Activated CD4-positive, alpha-beta T cell treated with anti-CD3 and anti-CD28 coated beads, Interleukin-2, amount 50 U/mL, for 16 hours (primary cell): ENCODE results near the gene THSD4.
"Not testable (repeated sequence)": the region's sequence is repeated elsewhere in the genome, so short reads cannot be mapped to it uniquely, and the experiment has no call there.

Source experiments
- DNase-seq: peaks from one replicate; pipeline ENCODE4 v3.0.0-alpha.2; 2020

THSD4 gene

GRCh38 chr15:71194286-71194685 lies 79.0 kb downstream of the THSD4 start:
- no peak for DNase-seq

- DNase-seq, result no peak
Measured at GRCh38 chr15:71195242-71195641, 80.0 kb downstream of the THSD4 start.

- no peak for DNase-seq
Measured at GRCh38 chr15:71197620-71198019, 82.3 kb downstream of the THSD4 start.

GRCh38 chr15:71198846-71199245 lies 83.6 kb downstream of the THSD4 start:
- DNase-seq, result no peak

GRCh38 chr15:71199384-71200351 lies 84.4 kb downstream of the THSD4 start:
- DNase-seq, result no peak

GRCh38 chr15:71201477-71201876 lies 86.2 kb downstream of the THSD4 start:
- DNase-seq, result no peak

GRCh38 chr15:71202712-71203111 lies 87.4 kb downstream of the THSD4 start:
- DNase-seq, result no peak

- DNase-seq, result no peak
Measured at GRCh38 chr15:71203586-71204474, 88.6 kb downstream of the THSD4 start.

- DNase-seq, result no peak
Measured at GRCh38 chr15:71207141-71207540, 91.9 kb downstream of the THSD4 start.

GRCh38 chr15:71212146-71212545 lies 96.9 kb downstream of the THSD4 start:
- DNase-seq, result no peak

- not testable (repeated sequence) for DNase-seq
Measured at GRCh38 chr15:71213943-71214342, 98.7 kb downstream of the THSD4 start.

GRCh38 chr15:71215126-71215894 lies 100.0 kb downstream of the THSD4 start:
- DNase-seq, result no peak

- DNase-seq, result no peak
Measured at GRCh38 chr15:71218272-71218805, 103.1 kb downstream of the THSD4 start.

- no peak for DNase-seq
Measured at GRCh38 chr15:71219101-71219500, 103.8 kb downstream of the THSD4 start.

GRCh38 chr15:71219645-71220044 lies 104.4 kb downstream of the THSD4 start:
- no peak for DNase-seq

GRCh38 chr15:71220828-71221227 lies 105.6 kb downstream of the THSD4 start:
- DNase-seq, result no peak

- no peak for DNase-seq
Measured at GRCh38 chr15:71221417-71221816, 106.1 kb downstream of the THSD4 start.

GRCh38 chr15:71223516-71223915 lies 108.2 kb downstream of the THSD4 start:
- DNase-seq, result no peak

GRCh38 chr15:71224024-71224423 lies 108.8 kb downstream of the THSD4 start:
- no peak for DNase-seq

- no peak for DNase-seq
Measured at GRCh38 chr15:71225851-71226250, 110.6 kb downstream of the THSD4 start.

GRCh38 chr15:71226536-71227455 lies 111.5 kb downstream of the THSD4 start:
- DNase-seq, result no peak
